GM12801 (cell line): ENCODE data around the gene C20orf173.

Experiments
- TF ChIP-seq, protein P1 (sequence below): IDR thresholded peaks from one replicate; pipeline ENCODE4 v1.5.1; 2011; ENCODE audit warnings: control low read depth; ENCODE audit not compliant: insufficient read length; ENCODE audit errors: extremely low read depth

C20orf173 gene

DNA sequence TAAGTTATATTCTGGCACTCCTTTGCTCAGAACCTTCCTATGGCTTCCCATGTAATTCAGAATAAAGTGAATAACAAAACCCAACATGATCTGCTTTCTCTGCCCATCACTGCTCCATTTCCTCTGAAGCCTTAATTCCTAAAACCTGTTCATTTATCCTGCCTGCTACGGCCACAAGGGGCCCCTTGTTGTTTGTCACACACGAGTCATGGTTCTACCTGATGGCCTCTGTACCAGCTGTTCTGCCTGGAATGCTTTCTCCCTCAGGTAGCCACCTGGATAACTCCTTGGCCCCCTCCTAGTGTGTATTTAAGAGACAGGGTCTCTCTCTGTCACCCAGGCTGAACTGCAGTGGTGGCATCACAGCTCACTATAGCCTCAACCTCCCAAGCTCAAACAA lies 39.2 kb upstream of the C20orf173 start:
- TF ChIP-seq, protein P1, sequence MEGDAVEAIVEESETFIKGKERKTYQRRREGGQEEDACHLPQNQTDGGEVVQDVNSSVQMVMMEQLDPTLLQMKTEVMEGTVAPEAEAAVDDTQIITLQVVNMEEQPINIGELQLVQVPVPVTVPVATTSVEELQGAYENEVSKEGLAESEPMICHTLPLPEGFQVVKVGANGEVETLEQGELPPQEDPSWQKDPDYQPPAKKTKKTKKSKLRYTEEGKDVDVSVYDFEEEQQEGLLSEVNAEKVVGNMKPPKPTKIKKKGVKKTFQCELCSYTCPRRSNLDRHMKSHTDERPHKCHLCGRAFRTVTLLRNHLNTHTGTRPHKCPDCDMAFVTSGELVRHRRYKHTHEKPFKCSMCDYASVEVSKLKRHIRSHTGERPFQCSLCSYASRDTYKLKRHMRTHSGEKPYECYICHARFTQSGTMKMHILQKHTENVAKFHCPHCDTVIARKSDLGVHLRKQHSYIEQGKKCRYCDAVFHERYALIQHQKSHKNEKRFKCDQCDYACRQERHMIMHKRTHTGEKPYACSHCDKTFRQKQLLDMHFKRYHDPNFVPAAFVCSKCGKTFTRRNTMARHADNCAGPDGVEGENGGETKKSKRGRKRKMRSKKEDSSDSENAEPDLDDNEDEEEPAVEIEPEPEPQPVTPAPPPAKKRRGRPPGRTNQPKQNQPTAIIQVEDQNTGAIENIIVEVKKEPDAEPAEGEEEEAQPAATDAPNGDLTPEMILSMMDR: no peak

DNA sequence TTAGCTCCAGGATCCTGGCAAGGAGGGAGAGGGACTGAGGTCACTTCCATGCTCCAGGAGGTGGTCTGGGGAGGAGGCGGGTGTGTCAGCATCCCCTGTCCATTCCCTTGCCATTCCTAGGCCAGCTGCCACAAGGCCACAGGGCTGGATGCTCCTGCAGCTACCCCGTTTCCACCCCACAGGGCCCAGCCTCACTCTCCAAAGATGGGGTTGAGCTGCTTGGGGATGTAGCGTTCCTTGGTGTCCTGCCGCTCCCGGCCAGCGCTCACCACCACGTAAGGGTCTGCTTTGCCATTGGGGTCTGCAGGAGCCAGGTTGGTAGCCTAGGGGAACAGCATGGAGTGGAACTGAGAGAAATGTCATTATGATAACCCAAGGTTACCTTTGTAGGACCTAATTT lies 35.5 kb upstream of the C20orf173 start:
- TF ChIP-seq, protein P1: no peak

DNA sequence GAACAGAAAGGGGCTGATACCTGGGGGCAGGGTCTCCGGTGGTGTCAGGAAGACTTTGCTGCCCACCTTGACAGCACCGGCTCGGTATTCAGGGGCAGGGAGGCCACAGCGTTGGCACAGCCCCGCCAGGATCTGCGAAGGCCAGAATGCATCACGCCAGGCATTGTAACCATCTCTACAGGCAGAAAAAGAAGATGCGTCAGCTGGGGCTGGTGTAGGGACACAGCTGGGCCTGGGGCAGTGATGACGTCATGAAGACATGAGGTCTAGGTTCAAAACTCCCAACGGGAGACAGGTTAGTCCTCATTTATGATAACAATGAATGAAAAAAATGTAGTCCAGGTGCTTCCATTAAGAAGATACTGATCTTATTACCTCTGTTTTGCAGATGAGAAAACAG lies 34.4 kb upstream of the C20orf173 start:
- TF ChIP-seq, protein P1: no peak

DNA sequence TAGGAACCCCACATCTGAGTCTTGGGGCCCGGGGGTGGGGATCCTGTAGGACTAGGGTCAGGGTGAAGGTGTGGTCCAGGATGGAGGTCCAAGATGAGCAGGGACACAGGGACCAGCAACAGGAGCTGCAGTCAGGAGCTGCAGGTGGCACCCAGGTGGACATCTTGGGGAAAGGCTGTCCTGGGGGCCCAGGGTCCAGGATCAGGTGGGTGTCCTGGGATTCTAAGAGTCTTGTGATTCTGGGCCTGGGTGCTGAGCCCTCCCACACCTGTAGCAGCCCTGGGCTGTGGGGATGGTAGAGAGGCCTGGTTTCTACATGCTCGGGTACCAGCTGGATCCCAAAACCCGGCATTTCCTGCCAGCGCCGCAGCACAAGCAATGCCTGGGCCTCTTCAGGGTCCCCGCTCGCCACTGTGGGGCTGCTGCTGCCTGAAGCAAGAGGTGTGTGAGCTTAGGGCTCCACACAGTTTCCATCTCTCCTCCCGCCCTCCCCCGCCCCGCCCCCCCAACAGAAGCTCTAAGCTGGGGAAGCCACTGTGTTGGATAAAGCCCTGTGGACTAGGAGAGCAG lies 33.2 kb upstream of the C20orf173 start:
- TF ChIP-seq, protein P1: no peak

DNA sequence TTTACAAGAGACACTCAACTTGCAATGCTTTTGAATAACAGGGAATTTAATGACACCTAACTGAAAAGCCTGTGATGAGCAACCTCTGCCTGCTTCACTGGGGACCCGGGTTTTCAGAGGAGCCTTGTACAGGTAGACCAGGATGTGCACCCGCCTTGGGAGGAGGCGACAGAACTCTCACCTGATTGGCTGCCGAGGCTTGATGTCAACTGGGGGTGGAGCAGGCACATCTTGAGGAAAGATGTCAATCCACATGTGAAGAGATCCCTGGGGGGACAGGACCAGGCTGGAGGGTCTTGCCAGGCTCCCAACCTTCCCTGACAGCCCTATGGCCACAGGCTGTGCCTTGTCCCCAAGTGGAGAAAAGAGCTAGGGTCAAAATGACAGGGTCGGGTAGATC lies 32.2 kb upstream of the C20orf173 start:
- TF ChIP-seq, protein P1: no peak

DNA sequence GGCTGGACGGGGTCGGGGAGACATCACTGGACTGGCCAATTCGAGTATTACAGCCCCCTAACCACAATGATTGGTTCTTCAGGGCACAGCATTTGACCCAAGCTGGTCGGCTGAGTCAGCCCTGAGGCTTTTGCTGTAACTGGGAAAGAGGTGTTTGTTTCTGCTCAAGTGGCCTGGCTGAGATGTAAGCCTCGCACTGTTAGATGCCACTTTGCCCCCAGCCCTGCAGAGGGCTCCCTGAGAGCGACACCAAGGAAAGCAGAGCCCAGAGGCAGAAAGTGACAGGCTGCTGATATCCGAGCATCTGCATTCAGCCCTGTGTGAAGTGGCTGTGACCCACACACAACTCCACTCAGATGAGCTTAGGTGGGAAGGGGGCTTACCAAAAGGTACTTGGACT lies 31.8 kb upstream of the C20orf173 start:
- TF ChIP-seq, protein P1: no peak

DNA sequence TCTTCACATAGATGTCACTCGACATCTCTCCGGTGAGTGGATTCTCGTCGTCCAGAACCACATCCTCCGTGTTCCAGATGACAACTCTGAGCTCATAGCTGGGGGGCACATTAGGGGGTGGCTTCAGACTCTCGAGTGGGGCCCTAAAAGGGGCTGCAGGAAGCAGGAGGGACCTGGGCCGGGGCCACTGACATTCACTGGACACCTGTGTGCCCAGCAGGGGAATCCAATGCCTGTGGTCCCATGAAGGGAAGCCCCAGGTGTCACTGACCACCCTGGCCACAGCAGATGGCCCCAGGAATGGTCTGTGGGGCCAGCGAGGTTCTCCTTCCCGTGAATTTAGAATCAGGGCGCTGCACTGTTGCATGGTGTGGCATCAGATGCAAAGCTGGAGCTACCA lies 31.1 kb upstream of the C20orf173 start:
- TF ChIP-seq, protein P1: no peak

DNA sequence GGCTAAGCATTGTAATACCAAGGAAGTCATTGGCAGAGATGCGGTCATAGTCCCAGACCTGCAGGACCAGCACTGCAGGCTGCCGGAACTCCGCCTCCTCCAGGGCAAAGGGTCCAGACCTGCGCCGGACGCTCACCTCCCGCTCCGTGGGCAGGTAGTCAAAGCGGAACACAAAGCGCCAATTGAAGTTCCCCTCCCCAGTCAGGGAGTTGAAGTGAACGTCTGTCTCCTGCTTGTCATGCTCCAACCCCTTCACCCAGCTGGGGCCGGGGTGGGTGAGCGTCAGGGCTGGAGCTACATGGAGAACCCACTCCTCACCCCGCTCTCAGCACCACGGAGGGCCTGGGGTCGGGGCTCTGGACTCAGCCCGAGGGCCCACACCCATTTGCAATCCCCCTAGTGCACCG lies 30.7 kb upstream of the C20orf173 start:
- TF ChIP-seq, protein P1: no peak
